GM12878 (cell line): ENCODE results near the gene NADSYN1. TPM values are rescaled to one million over a fixed set of nuclear protein-coding genes. Genes with fewer than 3 reads are reported as not detected.
A peak's percentile ranks its signal among the peaks of the same experiment; 100 is the strongest.

Experiments
- ATAC-seq: fragments of 200-7000 bp; cut with Tn5 transposase; 3 replicates; pipeline ENCODE4 v1.9.1; 2020; ENCODE audit warnings: mild to moderate bottlenecking, moderate library complexity
- BruUV-seq: library from RNA; stranded (reverse); fragments of 400-500 nt; replicated peaks from 2 replicates; lab custom pipeline; 2021; lab: Mats Ljungman, UMichigan
- CTCF ChIA-PET: fragments of 300-600 bp; sonication (Branson Sonifier 250); formaldehyde crosslinking; extraction: SDS; loops from one replicate; lab custom pipeline; 2021; ENCODE audit warnings: inconsistent platforms; lab: Yijun Ruan, JAX
- POLR2A ChIA-PET: fragments of 350-600 bp; formaldehyde crosslinking; extraction: SDS; loops from one replicate; lab custom pipeline; 2021; ENCODE audit warnings: inconsistent platforms; lab: Charles Lee
- RAD21 ChIA-PET: fragments of 300-600 bp; sonication (Branson Sonifier 250); formaldehyde crosslinking; loops from one replicate; lab custom pipeline; 2023; ENCODE audit warnings: antibody characterized with exemption; ENCODE audit not compliant: unreplicated experiment; lab: Charles Lee
- SMC1A ChIA-PET: fragments of 300-600 bp; sonication (Branson Sonifier 250); formaldehyde crosslinking; loops from one replicate; lab custom pipeline; 2023; ENCODE audit not compliant: unreplicated experiment, uncharacterized antibody; lab: Charles Lee
- DNase-seq: peaks from one replicate; pipeline ENCODE4 v3.0.0-alpha.2; 2011; ENCODE audit warnings: low read depth, low spot score
- FAIRE-seq: peaks from 3 replicates; lab custom pipeline; 2011; peaks lifted over from hg19 to GRCh38; lab: Jason Lieb, UNC
- H2AFZ ChIP-seq: 2 replicates; pipeline ENCODE4 v1.6.0; 2011; ENCODE audit warnings: low read depth, low read length, control low read depth; ENCODE audit not compliant: control insufficient read depth
- H3K27ac ChIP-seq: 2 replicates; pipeline ENCODE4 v1.5.1; 2011; ENCODE audit warnings: control low read depth; ENCODE audit not compliant: control insufficient read depth, insufficient read depth
- H3K27me3 ChIP-seq, 2 experiments: replicated peaks in 1 of 2; 2 replicates each; pipeline versions ENCODE4 v1.6.0 to v1.6.1; 2011; ENCODE audit warnings: low read length in 1 of 2; ENCODE audit not compliant: control insufficient read depth in 2 of 2, insufficient read depth in 2 of 2
- H3K36me3 ChIP-seq, 2 experiments: 2 replicates each; pipeline ENCODE4 v1.5.1; 2011; ENCODE audit warnings: low read length in 1 of 2; ENCODE audit not compliant: control insufficient read depth in 2 of 2, insufficient read depth in 2 of 2
- H3K4me1 ChIP-seq: 2 replicates; pipeline ENCODE4 v1.6.1; 2011; ENCODE audit warnings: mild to moderate bottlenecking, low read length, moderate library complexity, mixed read lengths; ENCODE audit not compliant: control insufficient read depth, insufficient read depth
- H3K4me2 ChIP-seq: 2 replicates; pipeline ENCODE4 v1.6.0; 2011; ENCODE audit warnings: control low read depth; ENCODE audit not compliant: control insufficient read depth, insufficient read depth
- H3K4me3 ChIP-seq: fragments of 200-600 bp; sonication (generic); 2 replicates; pipeline ENCODE4 v1.5.1; 2016
- H3K79me2 ChIP-seq: 2 replicates; pipeline ENCODE4 v1.6.0; 2011; ENCODE audit warnings: low read length; ENCODE audit not compliant: control insufficient read depth, insufficient read depth
- H3K9ac ChIP-seq: 2 replicates; pipeline ENCODE4 v1.8.0; 2011; ENCODE audit warnings: low read length, control low read depth, mixed read lengths; ENCODE audit not compliant: control insufficient read depth, insufficient read depth
- H3K9me3 ChIP-seq: replicated peaks from 3 replicates; pipeline ENCODE4 v1.5.1; 2011; ENCODE audit warnings: mild to moderate bottlenecking, low read length; ENCODE audit not compliant: control insufficient read depth, insufficient read depth
- H4K20me1 ChIP-seq: 2 replicates; pipeline ENCODE4 v1.6.0; 2011; ENCODE audit not compliant: control insufficient read depth, insufficient read depth
- CHD2 ChIP-seq: IDR thresholded peaks from 2 replicates; pipeline ENCODE4 v1.6.1; 2011; ENCODE audit warnings: low read depth, low read length, improper control_type of control experiment, borderline replicate concordance
- IKZF2 ChIP-seq, 2 experiments: fragments of 450-650 bp; IDR thresholded peaks; 2 replicates each; pipeline ENCODE4 v1.6.1; 2017; ENCODE audit warnings: mild to moderate bottlenecking in 2 of 2, moderate library complexity in 2 of 2
- KAT2A ChIP-seq: conservative IDR thresholded peaks from 2 replicates; pipeline ENCODE4 v1.6.1; 2011; ENCODE audit warnings: low read depth, low read length; ENCODE audit not compliant: control insufficient read depth
- MEF2B ChIP-seq: fragments of 450-650 bp; IDR thresholded peaks from 2 replicates; pipeline ENCODE4 v1.6.1; 2018; ENCODE audit warnings: mild to moderate bottlenecking, moderate library complexity; ENCODE audit not compliant: partially characterized antibody, poor library complexity, severe bottlenecking
- NKRF ChIP-seq: fragments of 450-650 bp; conservative IDR thresholded peaks from 2 replicates; pipeline ENCODE4 v1.6.1; 2017; ENCODE audit warnings: mild to moderate bottlenecking, moderate library complexity
- PAX5 ChIP-seq: IDR thresholded peaks from 2 replicates; pipeline ENCODE4 v1.6.1; 2011; ENCODE audit warnings: low read depth, low read length, borderline replicate concordance
- ZNF622 ChIP-seq: fragments of 450-650 bp; IDR thresholded peaks from 2 replicates; pipeline ENCODE4 v1.6.1; 2017; ENCODE audit warnings: mild to moderate bottlenecking, inconsistent platforms
- WGBS: methylation state at CpG from one replicate; pipeline ENCODE4 v1.1.6; 2016; ENCODE audit warnings: low lambda C conversion rate; ENCODE audit not compliant: insufficient replicate concordance, insufficient coverage; ENCODE audit errors: missing lambda C conversion rate; 5-methylcytosine and 5-hydroxymethylcytosine counted together
- in situ Hi-C: fragments of 300-500 bp; cut with MboI; formaldehyde crosslinking; loops from 9 replicates; pipeline ENCODE4 v1.14.3; 2018; ENCODE audit warnings: mixed read lengths
- intact Hi-C: fragments of 100-400 bp; cut with micrococcal nuclease; formaldehyde crosslinking; loops from one replicate; pipeline ENCODE4 v1.14.2; 2022; ENCODE audit not compliant: unreplicated experiment
- polyA plus RNA-seq, 11 experiments: library from polyadenylated mRNA; depleted of rRNA in 4 of 11; unstranded in 6 of 11; stranded (reverse) in 5 of 11; fragments of >200 nt; fragmentation: Nextera tagmentation in 4 of 11; fragmentation: Illumina TruSeq in 1 of 11; extraction: Ambion mirVana in 4 of 11; extraction: Trizol in 1 of 11; gene quantifications; 1 replicate in 1 of 11; 2 replicates in 10 of 11; pipeline versions ENCODE4 v1.2.1 to v1.2.3, GENCODE V29; 2011 to 2016; ENCODE audit warnings: inconsistent platforms in 2 of 11, missing spikeins in 2 of 11, low read depth in 1 of 11
- total RNA-seq, 4 experiments: library from RNA; depleted of rRNA in 3 of 4; stranded (reverse); fragments of >200 nt in 3 of 4; fragmentation: Illumina TruSeq in 1 of 4; extraction: Trizol in 1 of 4; gene quantifications; 2 replicates each; pipeline versions ENCODE4 v1.2.1 to v1.2.3, GENCODE V29; 2013 to 2021

The NADSYN1 gene
- total and polyA plus RNA-seq, 10 of the 15 experiments (the other 5 are each of a cell fraction or from before 2014, with no cell fraction given) = 12.2 to 90.2 (median 69.5) TPM

GRCh38 chr11:71452199-71453036, 585 bp upstream of the NADSYN1 start (continued):
- 0 out of 4 replicates have a peak, but pooled peaks of 1 of the 2 experiments have one; percentile 24 for TF ChIP-seq IKZF2 (IDR thresholded peaks at IDR 0.05)
- peak; percentile 67; the same call in 1 of the 2 replicates for TF ChIP-seq NKRF
- no peak for TF ChIP-seq KAT2A
- TF ChIP-seq CHD2 = no peak
- no peak for TF ChIP-seq ZNF622

GRCh38 chr11:71453918-71454304, 908 bp downstream of the NADSYN1 start:
- Histone ChIP-seq H3K4me1 (peaks cover 9% of the 10 kb centered on the region; the same call in 1 of the 2 replicates), H3K9ac (peak overlapping the region; percentile 89), H3K9me3 (no peaks in the 10 kb centered on the region), H3K4me2 (peak overlapping the region; percentile 70), H3K36me3 (peaks cover 15% of the 10 kb centered on the region in 2 experiments; a peak in 3 of 4 replicates), H2AFZ (no peak overlapping the region), H3K4me3 (peak overlapping the region; percentile 92), H3K27me3 (no peaks in the 10 kb centered on the region), H3K27ac (peak overlapping the region; percentile 78), H3K79me2 (peaks cover 43% of the 10 kb centered on the region), H4K20me1 (no peaks in the 10 kb centered on the region)
- TF ChIP-seq PAX5 (0 out of 2 replicates have a peak, but pooled peaks have one; percentile 4), MEF2B (no peak)
- CTCF ChIA-PET = no interaction called here
- SMC1A ChIA-PET = no interaction called here
- RAD21 ChIA-PET = no interaction called here
- ATAC-seq = no peak
- DNase-seq = no peak
- 1% methylated on average over 7 of the region's 7 CpGs for WGBS
- intact Hi-C loops (no loop called here), in situ Hi-C loops (no loop called here)
- no TSS peak for BruUV-seq
- FAIRE-seq = no peak
- POLR2A ChIA-PET = no interaction called here
